Measurements from ENCODE around the gene RALY.
"Not testable (repeated sequence)": the region's sequence is repeated elsewhere in the genome, so short reads cannot be mapped to it uniquely, and the experiment has no call there.

RALY gene

DNA sequence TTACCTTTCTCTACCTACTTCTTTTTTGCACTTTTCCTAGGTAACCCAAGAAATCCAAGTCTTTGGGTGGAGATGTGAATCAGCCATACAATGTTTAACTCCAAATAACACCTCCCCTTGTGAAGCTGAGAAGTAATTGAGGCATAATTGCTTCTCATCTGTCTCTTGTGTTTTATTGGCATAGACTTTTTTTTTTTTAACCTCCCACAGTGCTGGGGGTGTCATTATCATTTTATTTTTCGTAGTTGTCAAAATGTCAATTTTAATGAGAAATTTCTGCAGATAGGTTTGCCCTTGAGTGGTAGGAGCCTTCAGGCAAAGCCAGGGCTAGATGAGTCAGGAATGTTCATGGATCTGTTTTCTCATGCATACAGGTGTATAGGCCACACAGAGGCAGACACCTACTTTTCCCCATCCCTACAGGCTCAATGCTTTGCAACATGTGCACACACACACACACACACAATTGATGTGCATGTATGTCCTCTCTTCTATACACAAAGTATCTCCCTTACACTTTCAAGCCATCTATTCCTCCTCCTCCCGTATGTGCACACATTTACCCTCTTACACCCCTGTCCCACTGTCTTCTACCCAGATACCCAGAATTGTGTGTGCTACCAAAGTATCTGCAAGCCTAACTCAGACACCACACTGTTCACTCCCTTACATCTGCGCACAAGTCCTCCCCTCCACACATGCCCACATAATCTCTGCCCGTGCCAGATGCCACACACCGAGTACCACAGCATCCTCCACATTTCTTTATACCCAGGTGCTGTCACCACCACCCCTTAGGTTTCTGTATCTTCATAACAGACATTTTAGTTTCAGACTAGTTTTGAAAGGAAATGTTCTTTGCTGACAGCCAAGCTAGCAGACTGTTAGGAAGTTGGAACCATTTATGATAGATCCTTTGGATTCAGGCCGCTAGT lies 22.0 kb downstream of the RALY start:
- DNase-seq (ENCODE audit: low spot score): no peak

DNA sequence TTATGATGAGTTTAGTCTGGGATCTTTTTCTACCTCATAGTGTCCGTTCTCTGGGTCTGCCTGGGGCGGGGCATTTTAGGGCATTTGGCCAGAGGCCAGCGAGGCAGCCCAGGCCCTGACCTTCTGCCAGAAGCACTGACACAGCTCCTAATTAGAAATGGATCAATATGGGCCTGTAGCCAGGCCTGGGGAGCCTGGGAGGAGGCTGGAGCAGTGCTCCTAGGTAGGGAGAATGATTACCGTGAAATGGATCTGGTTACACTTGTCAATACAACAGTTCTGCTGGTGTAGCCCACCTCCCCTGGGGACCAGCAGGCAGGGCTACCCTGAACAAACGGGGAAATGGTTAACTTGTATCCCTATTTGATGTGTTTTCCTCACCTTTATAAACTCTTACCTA lies 23.0 kb downstream of the RALY start:
- no peak for DNase-seq (ENCODE audit: low spot score)

DNA sequence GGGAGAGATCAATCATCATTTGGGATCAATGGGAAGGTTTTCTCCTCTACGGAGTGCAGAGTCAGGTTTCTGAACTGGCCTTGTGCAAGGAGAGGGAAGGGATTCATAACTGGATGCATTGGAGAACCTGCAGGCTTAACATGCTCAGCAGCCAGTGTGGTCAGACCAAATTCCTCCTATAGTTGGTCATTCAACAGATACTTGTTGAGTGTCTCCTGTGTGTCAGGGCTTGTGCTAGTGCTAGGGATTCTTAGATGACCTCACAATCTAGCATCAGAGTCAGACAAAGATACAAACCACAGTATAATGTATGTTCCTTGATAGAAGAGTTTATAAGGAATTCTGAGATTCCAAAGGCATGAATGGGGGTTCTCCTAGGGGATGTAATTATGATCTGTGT lies 23.9 kb downstream of the RALY start:
- no peak for DNase-seq (ENCODE audit: low spot score)

DNA sequence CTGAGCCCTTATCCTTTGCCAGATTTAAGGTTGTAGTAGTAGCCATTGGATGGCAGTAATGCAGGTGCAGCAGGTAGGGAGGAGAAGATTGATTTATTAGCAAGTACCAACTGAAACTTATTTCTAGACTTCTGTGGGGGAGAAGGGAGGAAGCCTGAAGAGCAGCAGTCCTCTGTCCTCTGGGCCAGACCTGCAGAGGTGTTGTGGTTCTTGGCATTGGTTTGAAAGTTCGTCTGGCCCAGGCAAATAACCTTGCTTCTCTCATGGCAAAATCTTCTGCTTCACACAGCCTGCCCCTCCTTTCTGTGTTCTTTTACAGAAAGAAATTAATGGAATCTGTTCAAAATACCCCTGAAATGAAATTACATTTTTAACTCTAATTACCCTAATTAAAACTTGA lies 24.5 kb downstream of the RALY start:
- no peak for DNase-seq (ENCODE audit: low spot score)

DNA sequence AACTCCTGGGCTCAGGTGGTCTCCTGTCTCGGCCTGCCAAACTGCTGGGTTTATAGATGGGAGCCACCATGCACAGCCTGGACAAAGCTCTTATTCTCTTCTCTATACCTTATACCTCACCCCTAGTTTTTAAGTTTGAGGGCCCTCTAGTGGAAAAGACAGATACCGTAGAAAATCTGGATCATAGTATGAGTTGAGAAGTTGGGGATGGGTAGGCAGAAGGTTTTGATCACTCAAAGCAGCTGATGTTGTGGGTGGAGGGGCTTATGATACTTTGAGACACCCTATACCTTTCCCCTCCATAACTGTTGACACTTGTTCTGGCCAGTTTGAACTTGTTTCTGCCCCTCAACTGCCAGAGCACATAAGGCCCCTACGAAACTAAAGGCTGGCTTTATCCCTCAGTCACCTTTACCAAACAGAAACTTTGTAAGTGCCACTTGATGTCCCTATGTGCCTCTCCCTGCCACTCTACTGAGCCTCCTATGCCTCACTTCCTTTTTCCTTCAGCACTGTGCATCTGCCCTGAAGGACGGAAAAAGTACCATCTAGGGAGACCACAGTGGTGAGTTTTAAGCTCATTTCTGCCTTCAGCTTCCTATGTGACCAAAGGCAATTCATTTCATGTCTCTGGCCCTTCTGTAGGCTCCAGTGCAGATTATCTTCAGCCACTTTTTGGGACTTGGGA lies 28.6 kb downstream of the RALY start:
- peak; percentile 10 for DNase-seq (ENCODE audit: low spot score)

DNA sequence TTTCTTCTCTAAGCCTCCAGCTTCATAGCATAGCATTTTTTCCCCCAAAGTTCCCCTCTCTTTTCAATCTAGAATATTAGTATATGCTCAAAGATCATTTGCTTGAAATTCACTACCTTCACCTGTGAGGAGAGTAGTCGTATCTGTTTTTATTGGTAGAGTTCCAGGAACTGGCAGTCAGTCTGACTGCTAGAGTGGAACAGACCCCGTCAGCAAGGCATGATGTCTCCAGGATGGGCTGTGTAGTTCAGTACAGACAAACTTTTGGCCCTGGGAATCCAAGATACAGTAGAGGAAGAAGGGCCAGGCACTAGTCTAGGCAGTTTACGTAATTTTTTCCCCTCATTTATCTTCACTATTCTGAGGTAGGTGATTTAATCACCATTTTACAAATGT lies 29.1 kb downstream of the RALY start:
- no peak for DNase-seq (ENCODE audit: low spot score)

DNA sequence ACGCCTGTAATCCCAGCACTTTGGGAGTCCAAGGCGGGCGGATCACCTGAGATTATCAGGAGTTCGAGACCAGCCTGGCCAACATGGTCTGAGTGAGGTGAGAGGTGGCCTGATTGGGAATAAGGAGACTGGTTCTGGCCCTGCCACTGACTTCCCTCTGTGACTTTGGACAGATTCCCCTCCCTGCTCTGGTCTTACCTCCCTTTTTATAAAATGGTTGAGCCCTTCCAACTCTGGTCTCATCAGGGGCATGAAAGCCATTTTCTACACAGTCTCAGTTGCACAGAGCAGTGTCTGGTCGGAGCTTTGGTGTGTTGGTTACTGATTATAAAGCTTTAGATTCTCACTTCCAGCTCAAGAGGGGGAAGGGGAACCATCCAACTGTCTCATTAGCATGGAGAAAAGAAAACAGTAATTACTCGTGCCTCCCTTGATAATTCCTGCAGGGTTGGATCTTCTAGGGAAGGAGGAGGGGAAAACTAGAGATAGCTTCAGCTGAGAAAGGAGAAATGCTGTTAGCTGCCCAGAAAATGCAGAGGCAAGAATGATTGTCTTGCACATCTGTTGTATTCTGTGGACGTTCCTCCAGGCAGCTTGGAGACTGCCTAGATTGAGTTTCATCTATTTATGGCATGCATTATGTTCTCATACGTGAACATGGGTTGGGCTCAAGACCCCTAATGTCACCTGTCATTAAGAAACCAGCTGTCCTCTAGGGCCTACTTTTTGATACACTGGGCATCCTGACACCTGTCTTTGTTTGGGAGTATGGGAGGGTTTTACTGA lies 30.4 kb downstream of the RALY start:
- no peak for DNase-seq (ENCODE audit: low spot score)

DNA sequence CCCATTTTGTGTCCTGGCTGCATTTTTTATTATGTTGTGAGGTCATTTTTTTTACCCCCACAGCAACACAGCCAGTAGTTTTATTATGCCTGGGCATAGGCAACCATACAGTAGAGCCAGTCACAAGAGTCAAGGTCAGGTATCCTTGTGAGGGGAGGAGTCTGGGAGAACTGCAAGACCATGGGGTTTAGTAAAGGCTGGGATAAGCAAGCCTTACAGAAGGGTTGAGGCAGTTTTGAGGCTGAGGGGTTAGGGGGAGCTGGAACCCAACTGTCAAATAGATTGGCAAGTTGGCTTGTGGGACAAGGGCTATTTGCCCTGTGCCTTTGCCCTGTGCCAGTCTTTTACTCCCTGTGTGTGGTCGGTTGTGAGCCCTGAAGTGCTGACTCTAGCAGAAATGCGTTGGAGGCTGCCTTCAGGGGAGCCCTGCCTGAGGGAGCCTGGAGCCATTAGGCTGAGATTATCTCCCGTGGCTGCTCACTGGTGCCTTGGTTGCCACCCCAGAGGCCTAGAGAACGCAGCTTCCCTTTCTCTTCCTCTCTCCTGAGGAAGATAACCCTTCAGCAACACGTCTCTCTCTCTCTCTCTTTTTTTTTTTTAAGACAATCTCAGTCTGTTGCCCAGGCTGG lies 31.1 kb downstream of the RALY start:
- no peak for DNase-seq (ENCODE audit: low spot score)

DNA sequence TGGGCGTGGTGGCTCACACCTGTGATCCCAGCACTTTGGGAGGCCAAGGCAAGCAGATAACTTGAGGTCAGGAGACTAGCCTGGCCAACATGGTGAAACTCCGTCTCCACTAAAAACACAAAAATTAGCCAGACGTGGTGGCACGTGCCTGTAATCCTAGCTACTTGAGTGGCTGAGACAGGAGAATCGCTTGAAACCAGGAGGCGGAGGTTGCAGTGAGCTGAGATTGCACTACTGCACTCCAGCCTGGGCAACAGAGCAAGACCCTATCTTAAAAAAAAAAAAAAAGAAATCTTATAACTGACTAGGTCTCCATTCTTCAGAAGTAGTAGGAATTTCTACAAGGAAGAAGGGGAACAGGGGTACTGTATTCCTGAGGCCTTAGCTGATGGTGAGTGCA lies 34.3 kb downstream of the RALY start:
- not testable (repeated sequence) for DNase-seq (ENCODE audit: low spot score)

DNA sequence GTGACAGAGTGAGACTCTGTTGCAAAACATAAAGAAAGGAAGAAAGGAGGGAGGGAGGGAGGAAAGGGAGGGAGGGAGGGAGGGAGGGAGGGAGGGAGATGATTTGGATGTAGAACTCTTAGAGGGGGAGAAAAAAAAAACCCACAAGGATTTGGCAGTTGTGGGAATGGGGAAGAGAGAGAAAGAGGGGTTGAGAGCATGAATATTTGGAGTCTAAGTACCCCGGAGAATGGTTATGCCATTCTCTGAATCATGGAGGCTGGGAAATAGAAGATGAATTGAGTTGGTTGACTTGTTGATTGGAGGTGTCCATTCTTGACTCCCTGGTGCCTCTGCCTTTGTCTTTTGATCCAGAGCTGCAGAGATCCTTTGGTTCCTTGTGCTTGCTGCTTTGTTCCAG lies 35.7 kb downstream of the RALY start:
- no peak for DNase-seq (ENCODE audit: low spot score)

DNA sequence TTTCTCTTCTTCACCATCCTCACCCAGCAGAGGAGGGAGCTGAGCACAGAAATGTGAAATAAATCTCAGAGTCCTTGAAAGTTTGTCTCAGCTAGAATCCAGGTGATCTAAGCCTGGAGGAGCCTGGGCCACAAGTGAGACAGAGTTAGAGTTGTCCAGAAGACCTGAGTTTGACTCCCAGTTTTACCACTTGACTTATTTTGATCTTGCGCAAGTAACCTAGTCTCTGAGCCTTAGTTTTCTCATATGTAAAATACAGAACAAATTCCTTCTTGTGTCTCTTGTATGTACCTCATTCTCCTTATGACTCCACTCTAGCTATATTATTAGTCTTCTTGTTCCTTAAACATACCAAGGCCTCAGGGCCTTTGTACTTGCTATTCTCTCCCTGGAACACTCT lies 36.7 kb downstream of the RALY start:
- DNase-seq (ENCODE audit: low spot score): no peak

DNA sequence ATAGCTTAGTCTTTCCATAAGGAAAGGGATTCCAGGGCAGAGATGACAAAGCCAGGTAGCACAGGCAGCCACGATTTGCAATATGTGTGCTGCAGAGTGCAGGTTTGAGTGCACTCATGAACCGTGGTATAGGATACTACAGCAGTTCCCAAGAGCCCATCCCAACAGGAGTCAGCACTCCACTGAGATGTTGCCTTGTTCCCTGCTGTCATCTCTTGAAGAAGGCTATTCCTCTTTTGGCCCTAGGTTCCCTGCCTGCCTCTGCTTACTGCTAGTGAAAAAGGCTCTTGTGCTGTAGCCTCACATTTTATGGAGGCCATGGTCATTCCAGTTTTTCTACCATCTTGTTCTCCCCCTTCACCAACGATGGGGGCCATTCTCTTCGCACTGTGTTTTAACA lies 40.2 kb downstream of the RALY start:
- no peak for DNase-seq (ENCODE audit: low spot score)

DNA sequence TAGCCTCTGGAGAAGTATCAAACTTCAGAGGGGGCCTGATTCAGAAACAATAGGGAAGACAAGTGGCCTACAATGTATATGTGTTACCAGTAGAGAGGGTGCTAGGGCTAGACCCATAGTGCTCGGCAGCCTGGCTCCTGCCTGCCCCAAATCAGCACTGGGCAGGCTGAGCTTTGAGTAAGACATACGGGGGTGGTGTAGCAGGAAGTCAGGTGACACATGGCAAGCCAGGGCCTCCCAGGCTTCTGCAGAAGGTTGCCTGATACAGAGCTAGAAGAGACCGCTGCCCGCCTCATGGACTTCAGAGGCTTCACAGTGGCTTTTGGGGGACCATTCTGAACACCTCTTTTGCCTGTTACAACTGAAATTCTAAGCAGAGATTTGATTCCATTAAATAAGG lies 43.4 kb downstream of the RALY start:
- peak; percentile 49 for DNase-seq (ENCODE audit: low spot score)

DNA sequence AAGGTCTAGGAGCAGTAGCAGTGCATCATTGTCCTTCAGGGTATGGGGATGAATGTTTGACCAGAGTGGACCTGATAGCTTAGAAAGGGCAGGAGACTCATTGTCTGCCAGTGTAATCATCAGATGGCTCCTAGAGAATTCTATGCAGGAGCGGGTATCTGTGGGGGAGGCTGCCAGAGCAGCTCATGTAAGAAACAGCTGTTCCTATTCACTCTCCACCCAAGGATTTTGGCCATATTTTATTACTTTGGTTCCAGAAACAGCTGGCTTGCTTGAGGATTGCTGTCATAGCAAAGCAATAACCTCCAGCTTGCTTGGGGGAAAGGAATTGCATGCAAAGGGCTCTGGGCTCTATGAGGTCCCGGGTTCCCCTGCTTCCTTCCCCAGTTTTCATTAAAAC lies 44.1 kb downstream of the RALY start:
- DNase-seq (ENCODE audit: low spot score): no peak

DNA sequence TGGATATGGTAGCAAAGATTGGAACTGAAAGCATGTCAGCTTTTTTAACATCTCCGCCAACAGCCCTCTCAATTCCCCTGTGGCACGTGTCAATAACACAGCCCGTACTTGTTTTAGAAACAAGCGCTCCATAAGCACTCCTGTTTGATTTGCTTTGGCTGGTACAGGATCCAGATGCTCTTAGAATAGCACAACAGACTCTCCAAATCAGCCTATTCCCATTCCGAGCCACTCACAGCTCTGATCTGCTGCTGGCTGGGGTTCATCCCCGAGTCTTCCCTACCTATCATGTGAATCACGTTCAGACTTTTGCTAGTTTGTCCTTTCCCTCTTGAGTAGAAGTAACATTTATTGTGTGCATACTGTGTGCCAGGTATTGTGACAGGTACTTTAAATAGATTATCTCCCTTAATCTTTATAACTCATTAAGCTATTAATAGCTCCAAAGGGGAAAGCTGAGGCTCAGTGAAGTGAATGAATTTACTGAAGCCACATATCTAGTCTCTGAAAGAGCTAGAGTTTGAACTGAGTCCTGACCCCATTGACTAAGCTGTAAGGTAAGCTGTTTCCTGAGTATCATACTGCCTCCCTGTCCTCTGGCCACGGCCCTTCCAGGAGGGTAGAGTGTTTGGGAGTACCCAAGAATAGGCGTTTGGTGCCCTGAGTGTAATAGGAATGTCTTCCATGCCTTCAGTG lies 46.7 kb downstream of the RALY start:
- no peak for DNase-seq (ENCODE audit: low spot score)

DNA sequence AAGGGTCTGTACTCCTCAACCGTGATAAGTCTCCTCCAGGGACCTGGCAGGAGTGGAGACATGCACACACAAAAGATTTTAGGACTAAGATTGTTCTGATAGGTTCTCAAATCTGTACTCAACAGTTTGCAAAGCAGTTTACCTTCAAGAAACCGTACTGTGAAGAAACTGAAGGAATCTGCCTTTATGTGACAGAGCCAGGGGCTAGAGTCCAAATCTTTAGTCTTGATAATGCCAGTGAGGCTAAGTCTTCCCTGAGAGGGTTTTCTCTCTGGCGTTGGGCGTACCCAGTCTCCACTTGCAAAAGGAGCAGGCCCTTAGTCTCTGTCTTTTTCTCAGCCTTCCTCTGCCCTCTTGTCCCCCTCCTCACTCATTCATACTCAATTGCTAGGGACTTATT lies 47.5 kb downstream of the RALY start:
- DNase-seq (ENCODE audit: low spot score): no peak

DNA sequence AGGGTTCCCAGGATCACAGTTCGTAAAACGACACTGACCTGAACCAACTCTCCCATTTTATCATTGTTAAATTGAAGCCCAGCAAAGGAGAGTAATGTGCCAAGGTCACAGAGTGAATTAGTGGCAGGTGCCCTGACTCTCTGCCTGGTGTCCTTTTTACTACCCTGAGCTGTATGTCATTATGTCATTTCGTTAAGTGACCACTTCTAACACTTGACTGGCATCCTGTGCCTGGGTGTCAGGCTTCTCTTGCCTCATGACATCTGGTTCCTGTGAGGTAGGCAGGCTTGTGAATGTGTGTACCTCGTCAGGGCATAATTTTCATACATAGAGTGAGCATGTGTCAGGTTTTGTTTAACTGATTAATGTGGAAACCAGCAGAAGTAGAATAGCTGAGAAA lies 48.6 kb downstream of the RALY start:
- no peak for DNase-seq (ENCODE audit: low spot score)

DNA sequence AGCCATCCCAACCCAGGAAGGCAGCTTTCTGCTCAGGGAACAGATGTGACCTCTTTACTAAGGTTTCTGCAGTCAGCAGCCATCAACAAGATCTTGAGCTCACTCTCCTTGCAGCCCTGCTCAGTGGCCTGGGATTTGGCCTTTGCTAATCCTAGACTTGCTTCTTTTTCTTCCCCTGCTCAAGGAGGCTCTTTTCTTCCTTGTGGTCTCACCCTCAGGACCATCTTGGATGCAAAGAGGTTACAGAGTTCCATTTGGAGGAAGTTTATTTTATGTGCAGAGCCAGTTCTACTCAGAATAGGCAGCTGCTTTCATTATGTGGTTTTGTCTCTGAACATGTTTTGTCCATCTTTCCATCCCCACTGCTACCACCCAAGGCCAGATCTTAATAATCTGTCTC lies 49.3 kb downstream of the RALY start:
- no peak for DNase-seq (ENCODE audit: low spot score)

DNA sequence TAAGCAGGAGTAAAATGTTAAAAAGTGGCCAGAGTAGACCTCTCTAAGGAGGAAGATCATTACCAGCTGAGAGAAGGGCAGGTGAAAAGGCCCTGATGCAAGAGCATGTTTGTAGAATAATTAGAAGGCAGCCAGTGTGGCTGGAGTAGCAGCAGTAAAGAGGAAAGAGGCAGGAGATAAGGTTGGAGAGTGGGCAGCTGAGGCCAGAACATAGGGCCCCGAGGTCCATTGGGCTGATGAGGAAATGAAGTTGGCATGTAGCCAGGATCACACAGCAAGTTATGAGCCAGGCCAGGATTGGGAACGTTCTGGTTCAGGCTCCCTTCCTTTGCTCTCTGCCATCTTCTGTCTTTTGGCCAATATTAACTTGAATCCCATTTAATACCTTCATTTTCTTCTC lies 51.6 kb downstream of the RALY start:
- DNase-seq (ENCODE audit: low spot score): no peak

DNA sequence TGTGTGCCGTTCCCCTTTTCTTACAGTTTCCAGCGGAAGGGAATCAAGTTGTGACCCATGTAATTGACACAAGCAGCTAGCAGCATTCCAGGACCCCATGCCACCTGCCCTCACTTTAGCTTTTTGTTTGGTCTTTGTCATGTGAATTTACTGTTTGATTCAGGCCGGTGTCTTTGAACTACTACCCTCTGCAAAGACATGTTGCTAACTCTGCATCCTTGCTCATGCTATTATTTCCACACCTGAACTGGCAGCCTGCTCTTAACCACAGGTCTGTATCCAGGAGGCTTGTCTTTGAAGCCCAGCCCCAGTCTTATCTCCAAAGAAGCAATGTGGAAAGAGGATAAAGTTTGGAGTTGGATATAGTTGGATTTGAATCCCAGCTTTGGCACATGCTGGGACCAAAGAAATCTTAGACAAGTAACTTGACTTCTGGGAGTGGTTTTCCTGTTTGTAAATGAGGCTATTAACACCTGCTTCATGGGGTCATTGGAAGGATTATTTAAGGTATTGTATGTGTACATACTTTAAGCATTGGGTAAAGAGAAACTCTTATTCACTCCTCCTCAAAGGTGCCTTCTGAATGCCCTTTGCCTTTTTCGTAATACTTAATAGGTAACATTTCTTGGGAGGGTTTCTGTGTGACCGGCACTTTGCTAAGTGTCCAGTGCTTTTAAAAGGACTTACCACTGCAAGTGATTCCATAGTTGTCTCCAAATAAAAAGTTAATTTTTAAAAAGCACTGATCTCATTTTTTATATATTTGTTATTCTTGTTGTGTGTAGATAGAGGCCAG lies 52.4 kb downstream of the RALY start:
- no peak for DNase-seq (ENCODE audit: low spot score)

Measured in CD4-positive, alpha-beta T cell treated with Interleukin-6 at 100 ng/mL for 8 hours (primary cell).